ENCODE measurements around the gene IL1RN. TPM values are rescaled to one million over a fixed set of nuclear protein-coding genes. Genes with fewer than 3 reads are reported as not detected.

IL1RN gene
- total RNA-seq, 1 donor from 2014 or later, result not detected

GRCh38 chr2:113114996-113115395, 12.4 kb upstream of the IL1RN start:
- Mint-ChIP-seq H3K4me3 (ENCODE audit: unreplicated experiment) (no peak overlapping the region), H3K9me3 (ENCODE audit: unreplicated experiment) (no peaks in the 10 kb centered on the region), H3K4me1 (ENCODE audit: low read depth, unreplicated experiment) (no peaks in the 10 kb centered on the region), H3K27ac (ENCODE audit: unreplicated experiment) (no peak overlapping the region), H3K27me3 (ENCODE audit: low read depth, unreplicated experiment) (peaks cover 14% of the 10 kb centered on the region), H3K36me3 (ENCODE audit: low read depth, unreplicated experiment) (no peaks in the 10 kb centered on the region)
- no peak overlapping the region for H3K4me3 ChIP-seq (ENCODE audit: insufficient read depth, low read depth, low read length)
- no peak overlapping the region for H3K4me2 ChIP-seq (ENCODE audit: low read length)
- H3K9ac ChIP-seq (ENCODE audit: low read length), result no peak overlapping the region
- no peak overlapping the region for H3K27ac ChIP-seq (ENCODE audit: low read depth, low read length)
- DNase-seq (ENCODE audit: low read depth), result no peak
- H3K4me1 ChIP-seq (ENCODE audit: insufficient read depth, low read length), result peaks cover 5% of the 10 kb centered on the region
- no peaks in the 10 kb centered on the region for H3K36me3 ChIP-seq (ENCODE audit: insufficient read depth, low read length)
- no peaks in the 10 kb centered on the region for H3K79me2 ChIP-seq (ENCODE audit: insufficient read depth, low read length)
- no peak for FAIRE-seq
- H3K9me3 ChIP-seq (ENCODE audit: insufficient read depth, low read depth, low read length), result no peaks in the 10 kb centered on the region
- TF ChIP-seq CTCF (IDR thresholded peaks at IDR 0.05; ENCODE audit: insufficient read depth, low read depth, low read length) (no peak), EZH2 (IDR thresholded peaks at IDR 0.05; ENCODE audit: insufficient read depth, low read length) (no peak)
- no peaks in the 10 kb centered on the region for H4K20me1 ChIP-seq (ENCODE audit: insufficient read depth, low read length)
- no peak overlapping the region for H2AFZ ChIP-seq (ENCODE audit: low read depth, low read length)
- peaks cover 13% of the 10 kb centered on the region for H3K27me3 ChIP-seq (ENCODE audit: insufficient read depth, low read length)

GRCh38 chr2:113116100-113116958, 11.1 kb upstream of the IL1RN start:
- H3K4me1 ChIP-seq (ENCODE audit: insufficient read depth, low read length), result peaks cover 5% of the 10 kb centered on the region
- H3K27ac ChIP-seq (ENCODE audit: low read depth, low read length), result no peak overlapping the region
- H4K20me1 ChIP-seq (ENCODE audit: insufficient read depth, low read length), result no peaks in the 10 kb centered on the region
- no peak overlapping the region for H3K4me3 ChIP-seq (ENCODE audit: insufficient read depth, low read depth, low read length)
- no peaks in the 10 kb centered on the region for H3K4me1 Mint-ChIP-seq (ENCODE audit: low read depth, unreplicated experiment)
- H2AFZ ChIP-seq (ENCODE audit: low read depth, low read length), result no peak overlapping the region
- no peak for DNase-seq (ENCODE audit: low read depth)
- no peaks in the 10 kb centered on the region for H3K36me3 Mint-ChIP-seq (ENCODE audit: low read depth, unreplicated experiment)
- no peak overlapping the region for H3K4me2 ChIP-seq (ENCODE audit: low read length)
- H3K27me3 ChIP-seq (ENCODE audit: insufficient read depth, low read length), result peaks cover 11% of the 10 kb centered on the region
- TF ChIP-seq EZH2 (IDR thresholded peaks at IDR 0.05; ENCODE audit: insufficient read depth, low read length), result no peak
- no peak for TF ChIP-seq CTCF (IDR thresholded peaks at IDR 0.05; ENCODE audit: insufficient read depth, low read depth, low read length)
- no peak overlapping the region for H3K27ac Mint-ChIP-seq (ENCODE audit: unreplicated experiment)
- H3K9me3 ChIP-seq (ENCODE audit: insufficient read depth, low read depth, low read length), result no peaks in the 10 kb centered on the region
- H3K79me2 ChIP-seq (ENCODE audit: insufficient read depth, low read length), result no peaks in the 10 kb centered on the region
- FAIRE-seq, result no peak
- H3K9me3 Mint-ChIP-seq (ENCODE audit: unreplicated experiment), result no peaks in the 10 kb centered on the region
- no peaks in the 10 kb centered on the region for H3K36me3 ChIP-seq (ENCODE audit: insufficient read depth, low read length)
- H3K9ac ChIP-seq (ENCODE audit: low read length), result no peak overlapping the region
- H3K4me3 Mint-ChIP-seq (ENCODE audit: unreplicated experiment), result no peak overlapping the region
- peaks cover 19% of the 10 kb centered on the region for H3K27me3 Mint-ChIP-seq (ENCODE audit: low read depth, unreplicated experiment)
